ENCODE results near the gene CDH2.

GRCh38 chr18:28127763-28128658 lies 48.9 kb downstream of the CDH2 start:
- TF ChIP-seq CTCF (conservative IDR thresholded peaks at IDR 0.05; ENCODE audit: low read depth, low read length) (no peak), EZH2phosphoT487 (IDR thresholded peaks at IDR 0.05; ENCODE audit: borderline replicate concordance, low read length) (no peak), EZH2 (IDR thresholded peaks at IDR 0.05; ENCODE audit: low read length, unreplicated experiment) (no peak)

Data from PC-3 (cell line).